ENCODE data around the gene PHOSPHO1.

- TF ChIP-seq CTCF (IDR thresholded peaks at IDR 0.05) (no peak), POLR2AphosphoS5 (IDR thresholded peaks at IDR 0.05; ENCODE audit: low read depth, low read length) (no peak), REST (IDR thresholded peaks at IDR 0.05; ENCODE audit: insufficient read depth in 1 of 2, low read depth in 2 of 2, low read length in 1 of 2) (no peak), TCF7L2 (IDR thresholded peaks at IDR 0.05; ENCODE audit: low read depth, low read length) (no peak), SIN3A (IDR thresholded peaks at IDR 0.05; ENCODE audit: borderline replicate concordance, insufficient read depth, low read depth, low read length) (no peak)
Observed at GRCh38 chr17:49204516-49204915, 26.1 kb downstream of the PHOSPHO1 start.

Measured in Panc1 (cell line).